Erythroblast (primary cell): ENCODE data around the gene TSPYL4.

ENCODE experiments used
- GATA1 ChIP-seq: IDR thresholded peaks from 2 replicates; pipeline ENCODE4 v1.6.1; 2011; ENCODE audit warnings: low read depth, mild to moderate bottlenecking, control low read depth, low read length, moderate library complexity
- POLR2A ChIP-seq: IDR thresholded peaks from 2 replicates; pipeline ENCODE4 v1.6.1; 2011; ENCODE audit warnings: mild to moderate bottlenecking, low read length

DNA sequence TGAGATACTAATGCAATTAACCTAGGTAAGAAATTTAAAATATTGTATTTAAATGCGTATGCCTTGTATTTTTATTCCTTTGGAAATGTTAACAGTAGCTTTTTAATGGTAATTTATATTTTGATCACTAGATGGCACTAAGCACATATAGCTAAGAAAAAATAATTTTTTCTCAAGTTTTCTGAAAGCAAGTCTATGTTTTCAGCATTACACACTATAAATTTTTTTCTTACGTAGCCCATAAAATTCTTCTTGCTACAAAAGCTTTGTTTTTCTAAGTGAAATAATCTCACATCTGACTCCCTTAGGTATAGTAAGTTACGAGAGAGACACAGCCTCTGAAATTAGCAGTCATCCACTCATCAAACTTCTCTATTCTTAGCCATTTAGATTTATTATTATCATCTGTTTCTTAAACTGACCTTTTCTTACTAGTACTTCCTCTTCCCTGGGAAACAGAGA lies 35.7 kb downstream of the TSPYL4 start:
- TF ChIP-seq POLR2A (no peak), GATA1 (no peak)
